ENCODE results near the gene BCAS4. TPM values are rescaled to one million over a fixed set of nuclear protein-coding genes. Genes with fewer than 3 reads are reported as not detected.

The BCAS4 gene
- total RNA-seq, 2 experiments from 2014 or later: 19.0 to 20.9 TPM

DNA sequence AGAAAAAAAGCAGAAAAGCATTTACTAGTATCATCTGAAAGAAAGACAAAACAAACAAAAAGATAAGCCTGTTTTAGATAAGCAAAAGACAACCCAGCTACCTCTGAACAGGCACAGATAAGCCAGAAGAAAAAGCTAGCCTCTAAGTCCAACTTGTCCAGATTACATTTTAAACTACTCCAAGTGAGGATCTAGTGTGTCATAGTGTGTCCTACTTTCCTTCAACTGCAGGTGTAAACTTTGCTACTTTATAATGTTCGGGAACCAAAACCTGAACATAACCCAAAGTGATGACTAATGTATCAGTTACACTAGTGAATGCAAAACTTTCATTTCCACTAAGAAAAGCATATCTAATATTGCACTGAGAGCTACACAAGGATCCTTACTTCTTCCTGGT lies 116.9 kb downstream of the BCAS4 start:
- intact Hi-C loops (cut with DNase I, micrococcal nuclease): no loop called here
- Mint-ChIP-seq H3K4me3 (no peak overlapping the region), H3K36me3 (ENCODE audit: low read depth) (peaks cover 34% of the 10 kb centered on the region), H3K4me1 (ENCODE audit: low read depth) (peaks cover 81% of the 10 kb centered on the region), H3K27ac (peak overlapping the region; percentile 76), H3K9me3 (no peaks in the 10 kb centered on the region), H3K27me3 (no peaks in the 10 kb centered on the region)
- DNase-seq (no peak), ATAC-seq (ENCODE audit: poor library complexity) (no peak)
- peaks cover 8% of the 10 kb centered on the region for H3K36me3 ChIP-seq (ENCODE audit: insufficient read depth, low read length)
- H3K9me3 ChIP-seq (ENCODE audit: control insufficient read depth in 1 of 2, insufficient read depth in 1 of 2, low read length in 2 of 2): no peaks in the 10 kb centered on the region
- no peak overlapping the region for H3K27ac ChIP-seq (ENCODE audit: low read depth in 1 of 2, low read length in 2 of 2)
- TF ChIP-seq, protein P1, sequence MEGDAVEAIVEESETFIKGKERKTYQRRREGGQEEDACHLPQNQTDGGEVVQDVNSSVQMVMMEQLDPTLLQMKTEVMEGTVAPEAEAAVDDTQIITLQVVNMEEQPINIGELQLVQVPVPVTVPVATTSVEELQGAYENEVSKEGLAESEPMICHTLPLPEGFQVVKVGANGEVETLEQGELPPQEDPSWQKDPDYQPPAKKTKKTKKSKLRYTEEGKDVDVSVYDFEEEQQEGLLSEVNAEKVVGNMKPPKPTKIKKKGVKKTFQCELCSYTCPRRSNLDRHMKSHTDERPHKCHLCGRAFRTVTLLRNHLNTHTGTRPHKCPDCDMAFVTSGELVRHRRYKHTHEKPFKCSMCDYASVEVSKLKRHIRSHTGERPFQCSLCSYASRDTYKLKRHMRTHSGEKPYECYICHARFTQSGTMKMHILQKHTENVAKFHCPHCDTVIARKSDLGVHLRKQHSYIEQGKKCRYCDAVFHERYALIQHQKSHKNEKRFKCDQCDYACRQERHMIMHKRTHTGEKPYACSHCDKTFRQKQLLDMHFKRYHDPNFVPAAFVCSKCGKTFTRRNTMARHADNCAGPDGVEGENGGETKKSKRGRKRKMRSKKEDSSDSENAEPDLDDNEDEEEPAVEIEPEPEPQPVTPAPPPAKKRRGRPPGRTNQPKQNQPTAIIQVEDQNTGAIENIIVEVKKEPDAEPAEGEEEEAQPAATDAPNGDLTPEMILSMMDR (IDR thresholded peaks at IDR 0.05): no peak
- peaks cover 34% of the 10 kb centered on the region for H3K4me1 ChIP-seq (ENCODE audit: insufficient read depth, low read length)
- H3K27me3 ChIP-seq (ENCODE audit: control insufficient read depth in 1 of 2, insufficient read depth in 2 of 2, low read length in 2 of 2): no peaks in the 10 kb centered on the region
- no peak overlapping the region for H3K4me3 ChIP-seq (ENCODE audit: low read length)
- POLR2A ChIA-PET: interaction anchor here (0.7 to 1.9 kb wide), 2 partner anchors 9 to 16 kb away, joined by 3 to 5 read pairs; no protein-coding TSS in a partner anchor
- CTCF ChIA-PET: interaction anchor here (1.5 to 5.5 kb wide), 2 partner anchors 18 to 20 kb away, joined by 6 to 31 read pairs; partner anchors contain the start of gene ADNP

- Mint-ChIP-seq H3K4me3 (no peak overlapping the region), H3K36me3 (ENCODE audit: low read depth) (peaks cover 45% of the 10 kb centered on the region)
These were observed 119.0 kb downstream of the BCAS4 start for GRCh38 chr20:50913690-50914375.

GRCh38 chr20:50915424-50915823 lies 120.6 kb downstream of the BCAS4 start:
- CTCF ChIA-PET: interaction anchor here (1.2 to 2.0 kb wide), 4 partner anchors 14 to 121 kb away, joined by 5 to 12 read pairs (median 10); partner anchors contain the start of genes ADNP and BCAS4
- POLR2A ChIA-PET: interaction anchor here (4.1 kb wide), 1 partner anchor 15 kb away, joined by 18 read pairs; the partner anchor contains the start of gene ADNP
- H3K9me3 ChIP-seq (ENCODE audit: control insufficient read depth in 1 of 2, insufficient read depth in 1 of 2, low read length in 2 of 2): no peaks in the 10 kb centered on the region
- intact Hi-C loops (cut with DNase I, micrococcal nuclease): loop anchor here in 1 of 2 experiments (1.0 kb wide), 1 partner anchor 14 kb away; no protein-coding TSS in a partner anchor
- no peak for DNase-seq
- no peaks in the 10 kb centered on the region for H3K27me3 ChIP-seq (ENCODE audit: control insufficient read depth in 1 of 2, insufficient read depth in 2 of 2, low read length in 2 of 2)
- Mint-ChIP-seq H3K36me3 (ENCODE audit: low read depth) (peaks cover 44% of the 10 kb centered on the region), H3K27ac (peak overlapping the region; percentile 57), H3K4me1 (ENCODE audit: low read depth) (peaks cover 88% of the 10 kb centered on the region), H3K4me3 (peak overlapping the region; percentile 1), H3K27me3 (no peaks in the 10 kb centered on the region), H3K9me3 (no peaks in the 10 kb centered on the region)
- TF ChIP-seq, protein P1 (IDR thresholded peaks at IDR 0.05): no peak
- H3K4me3 ChIP-seq (ENCODE audit: low read length): no peak overlapping the region
- H3K36me3 ChIP-seq (ENCODE audit: insufficient read depth, low read length): peaks cover 14% of the 10 kb centered on the region
- no peak overlapping the region for H3K27ac ChIP-seq (ENCODE audit: low read depth in 1 of 2, low read length in 2 of 2)
- ATAC-seq (ENCODE audit: poor library complexity): no peak
- H3K4me1 ChIP-seq (ENCODE audit: insufficient read depth, low read length): peaks cover 36% of the 10 kb centered on the region

More at GRCh38 chr20:50913690-50914375, 119.0 kb downstream of the BCAS4 start:
- Histone ChIP-seq H3K9me3 (ENCODE audit: control insufficient read depth in 1 of 2, insufficient read depth in 1 of 2, low read length in 2 of 2) (no peaks in the 10 kb centered on the region), H3K27ac (ENCODE audit: low read depth in 1 of 2, low read length in 2 of 2) (no peak overlapping the region), H3K27me3 (ENCODE audit: control insufficient read depth in 1 of 2, insufficient read depth in 2 of 2, low read length in 2 of 2) (no peaks in the 10 kb centered on the region), H3K36me3 (ENCODE audit: insufficient read depth, low read length) (peaks cover 8% of the 10 kb centered on the region), H3K4me1 (ENCODE audit: insufficient read depth, low read length) (peaks cover 33% of the 10 kb centered on the region), H3K4me3 (ENCODE audit: low read length) (no peak overlapping the region)
- ATAC-seq (ENCODE audit: poor library complexity) (peak; percentile 71), DNase-seq (peak in 1 of 14 experiments; percentile 25)
- H3K27ac Mint-ChIP-seq: peak overlapping the region; percentile 57
- no peaks in the 10 kb centered on the region for H3K27me3 Mint-ChIP-seq
- TF ChIP-seq, protein P1 (IDR thresholded peaks at IDR 0.05): no peak
- ChIA-PET CTCF (interaction anchor here (1.0 to 1.6 kb wide), 3 partner anchors 11 to 18 kb away, joined by 3 to 12 read pairs (median 5); partner anchors contain the start of gene ADNP), POLR2A (interaction anchor here (4.1 kb wide), 1 partner anchor 16 kb away, joined by 18 read pairs; the partner anchor contains the start of gene ADNP)
- H3K4me1 Mint-ChIP-seq (ENCODE audit: low read depth): peaks cover 89% of the 10 kb centered on the region
- intact Hi-C loops (cut with DNase I, micrococcal nuclease): no loop called here
- H3K9me3 Mint-ChIP-seq: no peaks in the 10 kb centered on the region

All from CD4-positive, alpha-beta T cell (primary cell).